Measurements from ENCODE around the gene TRERF1. TPM values are rescaled to one million over a fixed set of nuclear protein-coding genes. Genes with fewer than 3 reads are reported as not detected.

Gene TRERF1
- total and polyA plus RNA-seq, 2 of the 8 experiments (the other 6 are each of a cell fraction or from before 2014, with no cell fraction given) = 10.8 to 21.5 TPM

DNA sequence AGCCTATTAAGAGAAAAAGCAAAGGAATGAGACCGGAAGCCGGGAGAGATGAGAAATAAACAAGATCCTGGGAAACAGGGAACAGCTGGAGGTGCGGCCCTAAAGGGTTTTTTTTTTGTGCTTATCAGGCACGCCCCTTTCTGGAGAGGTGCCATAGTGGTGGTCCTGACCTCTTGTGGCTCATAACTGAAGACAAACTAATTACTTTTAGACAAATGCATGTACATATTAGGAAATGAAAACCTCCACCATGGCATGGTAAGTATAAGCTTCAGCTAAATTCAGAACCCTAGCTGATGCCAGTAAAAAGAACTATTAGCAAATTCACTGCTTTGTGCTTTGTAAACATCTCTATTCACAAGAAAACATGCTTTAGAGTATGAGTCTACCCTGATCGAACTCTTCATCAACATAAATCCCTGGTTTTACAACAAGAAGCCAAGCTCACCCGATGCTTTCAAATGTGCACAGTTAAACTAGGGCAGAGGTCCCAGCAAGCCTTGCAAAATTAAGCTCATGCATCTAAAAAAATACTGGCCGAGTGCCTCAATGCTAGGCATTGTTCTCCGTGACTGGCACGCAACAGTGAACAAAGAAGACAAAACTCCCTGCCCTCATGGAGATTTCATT lies 137.7 kb downstream of the TRERF1 start:
- no peak overlapping the region for H3K23ac ChIP-seq (ENCODE audit: insufficient read length)
- WGBS, 2 experiments (ENCODE audit: extremely low coverage in 1 of 2, insufficient coverage in 1 of 2, insufficient read length in 1 of 2, insufficient replicate concordance in 2 of 2, low coverage in 1 of 2, low lambda C conversion rate in 2 of 2, missing lambda C conversion rate in 1 of 2) = 93% methylated on average over 9 of the region's 9 CpGs; no CpG with 5 or more reads in 1 of the 2 experiments
- H3K4me3 ChIP-seq (ENCODE audit: extremely low read depth in 1 of 4, insufficient read depth in 2 of 4, low read depth in 3 of 4, low read length in 4 of 4) = no peak overlapping the region
- H4K5ac ChIP-seq (ENCODE audit: insufficient read length, low read depth, low read length) = no peak overlapping the region
- peaks cover 0 to 37% of the 10 kb centered on the region in 2 experiments; a peak in 3 of 4 replicates for H3K79me2 ChIP-seq (ENCODE audit: control insufficient read depth in 1 of 2, insufficient read depth in 2 of 2, low read length in 2 of 2)
- H3K79me1 ChIP-seq (ENCODE audit: low read depth, low read length) = peaks cover 3% of the 10 kb centered on the region
- H3K4me2 ChIP-seq (ENCODE audit: insufficient read depth in 1 of 2, low read depth in 2 of 2, low read length in 2 of 2) = no peak overlapping the region; a peak in 1 of 4 replicates
- H3K36me3 ChIP-seq (ENCODE audit: control insufficient read depth in 2 of 4, insufficient read depth in 4 of 4, low read length in 3 of 4) = peaks cover 0 to 2% (median 0%) of the 10 kb centered on the region in 4 experiments; a peak in 3 of 8 replicates
- FAIRE-seq = no peak
- peaks cover 2 to 3% of the 10 kb centered on the region in 2 experiments for H4K20me1 ChIP-seq (replicated peaks in 1 of 2; ENCODE audit: control insufficient read depth in 1 of 2, insufficient read depth in 2 of 2, low read length in 2 of 2)
- H2BK15ac ChIP-seq (ENCODE audit: low read length) = no peak overlapping the region
- H4K91ac ChIP-seq (replicated peaks; ENCODE audit: insufficient read length, low read length) = no peak overlapping the region
- no peak overlapping the region for H4K8ac ChIP-seq (ENCODE audit: extremely low read depth, insufficient read depth, low read length)
- no peaks in the 10 kb centered on the region for H3K23me2 ChIP-seq (ENCODE audit: low read depth, low read length)
- H2AFZ ChIP-seq (ENCODE audit: low read length) = no peak overlapping the region
- H3K14ac ChIP-seq (ENCODE audit: insufficient read length) = no peak overlapping the region
- no peak overlapping the region for H2BK120ac ChIP-seq (replicated peaks; ENCODE audit: low read depth, low read length)
- no peak overlapping the region for H3K9ac ChIP-seq (replicated peaks in 1 of 4; ENCODE audit: extremely low read depth in 1 of 4, low read depth in 3 of 4, low read length in 3 of 4)
- no peak overlapping the region for H3K18ac ChIP-seq (ENCODE audit: extremely low read depth, low read length)
- no peak overlapping the region for H2BK12ac ChIP-seq (ENCODE audit: low read depth, low read length)
- no peaks in the 10 kb centered on the region for H3K9me3 ChIP-seq (ENCODE audit: insufficient read depth in 2 of 2, low read depth in 1 of 2, low read length in 1 of 2)
- H3K4me1 ChIP-seq (replicated peaks in 1 of 4; ENCODE audit: control insufficient read depth in 3 of 4, insufficient read depth in 4 of 4, low read length in 3 of 4) = peaks cover 0 to 23% (median 9%) of the 10 kb centered on the region in 4 experiments; a peak in 6 of 7 replicates
- no peak overlapping the region for H3K56ac ChIP-seq (replicated peaks; ENCODE audit: insufficient read length, low read depth, low read length)
- ChIA-PET POLR2A (ENCODE audit: partially characterized antibody) (no interaction called here), CTCF (ENCODE audit: partially characterized antibody) (interaction anchor here (0.8 to 2.2 kb wide), 5 partner anchors 8 to 133 kb away, joined by 3 to 8 read pairs (median 3); no protein-coding TSS in a partner anchor)
- DNase-seq (ENCODE audit: low read depth in 1 of 2, low spot score in 2 of 2) = no peak
- no peaks in the 10 kb centered on the region for H3K27me3 ChIP-seq (replicated peaks in 1 of 4; ENCODE audit: control insufficient read depth in 3 of 4, extremely low read depth in 1 of 4, insufficient read depth in 3 of 4, low read length in 3 of 4)
- H2AK5ac ChIP-seq (ENCODE audit: low read depth, low read length) = no peak overlapping the region
- H2BK5ac ChIP-seq (ENCODE audit: low read depth, low read length) = no peak overlapping the region
- no peak overlapping the region for H3K27ac ChIP-seq (ENCODE audit: low read depth, low read length)
- no peak overlapping the region for H2BK20ac ChIP-seq (ENCODE audit: low read length)
- H3K4ac ChIP-seq (replicated peaks; ENCODE audit: insufficient read length, low read depth, low read length) = no peak overlapping the region
- no peak for TF ChIP-seq SUZ12 (IDR thresholded peaks at IDR 0.05; ENCODE audit: low read length)
- no peak for TF ChIP-seq SP2 (IDR thresholded peaks at IDR 0.05; ENCODE audit: low read length)
- no peak for TF ChIP-seq GABPA (IDR thresholded peaks at IDR 0.05; ENCODE audit: borderline replicate concordance, insufficient read depth, low read length)
- TF ChIP-seq SIN3A (conservative IDR thresholded peaks at IDR 0.05 in 1 of 2, IDR thresholded peaks at IDR 0.05 in 1 of 2; ENCODE audit: low read depth in 1 of 2, low read length in 2 of 2) = no peak
- no peak for TF ChIP-seq TAF7 (optimal IDR thresholded peaks at IDR 0.05; ENCODE audit: borderline replicate concordance, low read depth, low read length)
- no peak for TF ChIP-seq NANOG (IDR thresholded peaks at IDR 0.05; ENCODE audit: insufficient read depth, low read depth, low read length, poor library complexity, severe bottlenecking)
- TF ChIP-seq ASH2L (IDR thresholded peaks at IDR 0.05; ENCODE audit: low read length) = no peak
- no peak for TF ChIP-seq KDM1A (IDR thresholded peaks at IDR 0.05; ENCODE audit: borderline replicate concordance, low read length)
- no peak for TF ChIP-seq SAP30 (IDR thresholded peaks at IDR 0.05; ENCODE audit: insufficient read depth, insufficient replicate concordance, low read length)
- TF ChIP-seq SIX5 (IDR thresholded peaks at IDR 0.05; ENCODE audit: low read depth, low read length) = no peak
- no peak for TF ChIP-seq BRCA1 (IDR thresholded peaks at IDR 0.05; ENCODE audit: low read depth, low read length)
- no peak for TF ChIP-seq RFX5 (IDR thresholded peaks at IDR 0.05; ENCODE audit: borderline replicate concordance, low read depth, low read length)
- TF ChIP-seq NRF1 (IDR thresholded peaks at IDR 0.05; ENCODE audit: low read depth, low read length) = no peak

Data from H1 (cell line).